ENCODE measurements around the gene TMEM229B.

The TMEM229B gene

DNA sequence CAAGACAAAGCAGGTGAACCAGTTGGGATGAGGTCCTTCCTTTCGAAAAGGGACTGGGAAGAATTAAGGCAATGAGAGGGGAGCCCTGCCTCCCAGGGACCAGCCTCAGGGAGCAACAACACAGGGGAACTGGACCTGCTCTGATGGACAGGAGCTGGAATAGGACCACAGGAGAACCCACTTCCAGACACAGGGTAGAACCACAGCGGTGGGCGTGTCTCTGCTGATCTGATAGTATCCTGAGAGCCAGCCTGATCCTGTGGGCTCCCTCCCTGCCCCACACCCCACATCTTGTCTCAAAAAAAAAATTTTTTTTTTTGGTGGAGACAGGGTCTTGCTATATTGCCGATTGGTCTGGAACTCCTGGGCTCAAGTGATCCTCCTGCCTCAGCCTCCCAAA lies 62.9 kb downstream of the TMEM229B start:
- no peak for DNase-seq (ENCODE audit: low read depth in 1 of 2, low spot score in 1 of 2)

- no peak for DNase-seq (ENCODE audit: low read depth in 1 of 2, low spot score in 1 of 2)
Observed at GRCh38 chr14:67424539-67424938, 64.0 kb downstream of the TMEM229B start.

GRCh38 chr14:67423424-67423823 lies 65.1 kb downstream of the TMEM229B start:
- no peak for DNase-seq (ENCODE audit: low read depth in 1 of 2, low spot score in 1 of 2)

- no peak for DNase-seq (ENCODE audit: low read depth in 1 of 2, low spot score in 1 of 2)
Observed at GRCh38 chr14:67421356-67422224, 66.9 kb downstream of the TMEM229B start.
